GM23248 (cell line): ENCODE data around the gene LRSAM1.

Experiments used
- EZH2 ChIP-seq: fragments of 200-600 bp; sonication (generic); IDR thresholded peaks from 2 replicates; pipeline ENCODE4 v1.6.1; 2018; ENCODE audit warnings: antibody characterized with exemption, mild to moderate bottlenecking; ENCODE audit not compliant: insufficient read depth, poor library complexity, severe bottlenecking
- EZH2phosphoT487 ChIP-seq: fragments of 200-600 bp; sonication (generic); IDR thresholded peaks from 2 replicates; pipeline ENCODE4 v1.6.1; 2018; ENCODE audit warnings: antibody characterized with exemption, moderate library complexity, mild to moderate bottlenecking, low read depth; ENCODE audit not compliant: insufficient read depth

GRCh38 chr9:127514468-127514867 is 63.2 kb downstream of the LRSAM1 start:
- TF ChIP-seq EZH2 (no peak), EZH2phosphoT487 (no peak)
